GM18498 (cell line): ENCODE measurements around the gene CXorf49B.
A peak's percentile ranks its signal among the peaks of the same experiment; 100 is the strongest.
"Not testable (repeated sequence)": the region's sequence is repeated elsewhere in the genome, so short reads cannot be mapped to it uniquely, and the experiment has no call there.

Source experiments
- ATAC-seq: cut with Tn5 transposase; IDR thresholded peaks from one replicate; pipeline ENCODE4 v1.9.1; 2021; ENCODE audit warnings: mild to moderate bottlenecking, moderate library complexity; ENCODE audit not compliant: unreplicated experiment

Gene CXorf49B

DNA sequence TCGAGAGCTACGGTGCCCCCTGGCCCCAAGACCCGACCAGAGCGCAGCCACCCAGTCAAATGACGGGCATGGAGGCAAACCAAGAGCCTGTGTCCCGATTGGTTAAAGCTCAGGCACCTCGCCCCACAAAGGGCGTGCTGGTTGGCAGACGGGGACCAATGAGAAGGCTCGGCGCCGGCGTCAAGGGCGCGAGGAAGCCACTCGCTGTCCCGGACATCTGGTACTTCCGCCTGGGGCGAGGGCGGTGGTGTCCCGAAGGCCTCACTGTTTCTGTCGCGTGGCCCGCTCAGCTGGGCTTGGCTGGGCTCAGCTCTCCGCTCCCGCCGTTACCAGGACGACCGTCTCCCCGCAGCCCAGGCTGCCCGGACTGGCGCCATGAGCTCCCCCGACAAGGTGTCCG lies at the start of gene CXorf49B:
Gene CXorf49B (plus strand): TSS at position 301 of the 400 bp plus-strand sequence. CDS start 75 bp downstream, at position 376.
- ATAC-seq: not testable (repeated sequence)

DNA sequence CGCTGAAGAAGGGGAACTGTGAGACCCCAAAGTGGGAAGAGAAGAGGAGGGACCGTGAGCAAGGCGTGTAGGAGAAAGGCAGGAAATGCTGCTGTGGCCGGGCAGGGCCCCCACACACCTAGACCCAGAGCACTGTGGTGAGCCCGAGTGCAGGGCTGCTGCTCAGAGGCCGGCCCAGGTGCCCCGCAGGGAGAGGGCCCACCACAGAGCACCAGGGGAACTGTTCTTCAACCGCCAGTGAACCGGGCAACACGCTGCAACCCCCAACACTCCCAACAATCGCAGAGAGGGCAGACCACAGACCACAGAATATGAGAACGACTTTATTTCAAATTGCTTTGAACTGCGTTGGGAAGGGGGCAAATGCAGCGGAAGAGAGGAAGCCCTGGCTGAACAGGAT lies 49.1 kb upstream of the CXorf49B start:
- ATAC-seq: not testable (repeated sequence)

DNA sequence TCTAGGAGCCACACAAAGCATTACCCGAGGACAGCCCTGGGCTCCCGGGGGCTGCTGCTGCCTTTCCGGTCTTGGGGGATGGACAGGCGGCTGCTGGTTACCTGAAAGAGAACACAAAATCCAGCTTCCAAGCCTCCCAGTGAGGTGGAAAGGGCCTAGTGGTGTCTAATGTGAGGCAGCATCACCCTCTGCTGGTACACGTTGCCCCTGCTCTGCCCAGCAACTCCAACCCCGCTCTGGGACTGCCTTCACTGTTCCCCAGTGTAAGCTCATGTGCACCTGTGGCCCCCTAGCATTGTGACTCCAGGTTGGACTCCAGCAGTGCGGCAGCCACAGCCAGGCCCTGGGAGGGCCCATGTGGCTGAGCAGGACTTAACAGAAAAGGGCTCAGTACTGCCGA lies 47.6 kb upstream of the CXorf49B start:
- not testable (repeated sequence) for ATAC-seq

DNA sequence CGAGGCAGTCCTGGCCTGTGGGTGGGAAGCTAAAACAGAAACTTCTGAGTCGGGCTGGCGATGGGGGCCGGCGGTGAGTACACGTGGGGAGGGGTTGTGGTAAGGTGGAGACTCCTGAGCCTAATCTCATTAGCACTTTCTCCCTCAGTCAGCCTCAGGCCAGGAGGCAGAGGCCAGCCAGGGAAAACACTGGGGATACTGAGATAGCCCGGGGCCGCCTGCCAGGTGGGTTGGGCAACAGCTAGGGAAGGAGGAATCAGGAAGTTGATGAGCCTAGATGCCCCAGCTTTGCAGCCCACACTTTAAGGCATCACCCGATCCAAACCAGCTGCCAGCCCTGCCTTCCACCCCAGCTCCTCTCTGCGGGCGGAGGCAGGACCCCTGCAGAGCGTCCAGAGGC lies 46.8 kb upstream of the CXorf49B start:
- ATAC-seq: not testable (repeated sequence)

DNA sequence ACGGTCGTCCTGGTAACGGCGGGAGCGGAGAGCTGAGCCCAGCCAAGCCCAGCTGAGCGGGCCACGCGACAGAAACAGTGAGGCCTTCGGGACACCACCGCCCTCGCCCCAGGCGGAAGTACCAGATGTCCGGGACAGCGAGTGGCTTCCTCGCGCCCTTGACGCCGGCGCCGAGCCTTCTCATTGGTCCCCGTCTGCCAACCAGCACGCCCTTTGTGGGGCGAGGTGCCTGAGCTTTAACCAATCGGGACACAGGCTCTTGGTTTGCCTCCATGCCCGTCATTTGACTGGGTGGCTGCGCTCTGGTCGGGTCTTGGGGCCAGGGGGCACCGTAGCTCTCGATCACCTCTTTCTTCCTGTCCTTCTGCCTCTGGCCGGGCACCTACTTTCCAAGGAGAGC lies 45.0 kb upstream of the CXorf49B start, which contains the start of gene CXorf49:
Gene CXorf49 (minus strand): TSS at position 101 of the 400 bp plus-strand sequence. CDS start 134 bp downstream, outside the sequence.
- ATAC-seq: not testable (repeated sequence)

DNA sequence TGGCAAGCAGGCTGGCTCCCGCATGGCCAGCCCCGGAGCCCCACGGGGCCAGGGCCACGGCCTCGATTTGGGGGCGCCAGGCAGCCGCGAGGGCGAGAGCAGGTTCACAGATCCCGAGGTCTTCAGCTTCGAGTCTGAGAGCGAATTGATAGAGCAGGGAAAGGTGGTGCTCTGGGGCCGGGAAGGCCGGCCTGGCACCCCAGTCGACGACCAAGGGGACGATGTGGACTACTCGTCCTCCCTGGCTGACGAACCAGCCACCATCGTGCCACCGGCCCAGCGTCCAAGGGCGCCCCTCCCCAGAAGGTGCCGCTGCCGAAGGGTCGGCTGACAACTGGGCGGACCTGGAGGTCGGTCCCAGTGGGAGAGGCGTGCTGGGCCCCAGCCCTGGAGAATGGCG lies 44.0 kb upstream of the CXorf49B start:
- not testable (repeated sequence) for ATAC-seq

DNA sequence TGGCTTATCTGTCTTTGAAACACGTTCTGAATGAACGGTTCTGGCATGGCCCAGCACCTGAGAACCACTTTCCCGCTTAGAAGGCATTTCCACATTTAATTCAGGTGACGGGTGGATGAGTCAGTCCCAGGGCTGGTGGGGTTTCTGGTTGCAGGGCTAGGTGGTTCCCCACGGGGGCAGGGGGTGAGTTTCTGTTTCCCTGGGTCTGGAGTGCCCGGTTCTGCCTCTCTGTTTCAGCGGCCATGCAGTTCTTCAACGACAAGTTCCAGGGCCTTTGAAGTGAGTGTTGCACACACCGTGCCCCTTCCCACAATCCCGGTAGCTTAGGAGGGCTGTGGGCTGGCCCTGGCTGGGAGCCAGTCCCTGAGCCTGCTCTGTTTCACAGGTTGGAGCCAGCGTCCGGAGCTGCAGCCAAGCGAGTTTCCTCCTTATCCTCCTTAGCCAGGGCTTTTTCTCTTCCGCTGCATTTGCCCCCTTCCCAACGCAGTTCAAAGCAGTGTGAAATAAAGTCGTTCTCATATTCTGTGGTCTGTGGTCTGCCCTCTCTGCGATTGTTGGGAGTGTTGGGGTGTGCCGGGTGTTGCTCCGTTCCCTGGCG lies 42.8 kb upstream of the CXorf49B start:
- not testable (repeated sequence) for ATAC-seq

DNA sequence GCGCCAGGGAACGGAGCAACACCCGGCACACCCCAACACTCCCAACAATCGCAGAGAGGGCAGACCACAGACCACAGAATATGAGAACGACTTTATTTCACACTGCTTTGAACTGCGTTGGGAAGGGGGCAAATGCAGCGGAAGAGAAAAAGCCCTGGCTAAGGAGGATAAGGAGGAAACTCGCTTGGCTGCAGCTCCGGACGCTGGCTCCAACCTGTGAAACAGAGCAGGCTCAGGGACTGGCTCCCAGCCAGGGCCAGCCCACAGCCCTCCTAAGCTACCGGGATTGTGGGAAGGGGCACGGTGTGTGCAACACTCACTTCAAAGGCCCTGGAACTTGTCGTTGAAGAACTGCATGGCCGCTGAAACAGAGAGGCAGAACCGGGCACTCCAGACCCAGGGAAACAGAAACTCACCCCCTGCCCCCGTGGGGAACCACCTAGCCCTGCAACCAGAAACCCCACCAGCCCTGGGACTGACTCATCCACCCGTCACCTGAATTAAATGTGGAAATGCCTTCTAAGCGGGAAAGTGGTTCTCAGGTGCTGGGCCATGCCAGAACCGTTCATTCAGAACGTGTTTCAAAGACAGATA lies 2.4 kb upstream of the CXorf49B start:
- ATAC-seq: not testable (repeated sequence)

DNA sequence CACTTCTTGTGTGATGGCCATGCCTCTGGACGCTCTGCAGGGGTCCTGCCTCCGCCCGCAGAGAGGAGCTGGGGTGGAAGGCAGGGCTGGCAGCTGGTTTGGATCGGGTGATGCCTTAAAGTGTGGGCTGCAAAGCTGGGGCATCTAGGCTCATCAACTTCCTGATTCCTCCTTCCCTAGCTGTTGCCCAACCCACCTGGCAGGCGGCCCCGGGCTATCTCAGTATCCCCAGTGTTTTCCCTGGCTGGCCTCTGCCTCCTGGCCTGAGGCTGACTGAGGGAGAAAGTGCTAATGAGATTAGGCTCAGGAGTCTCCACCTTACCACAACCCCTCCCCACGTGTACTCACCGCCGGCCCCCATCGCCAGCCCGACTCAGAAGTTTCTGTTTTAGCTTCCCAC lies 1.7 kb downstream of the CXorf49B start:
- not testable (repeated sequence) for ATAC-seq

DNA sequence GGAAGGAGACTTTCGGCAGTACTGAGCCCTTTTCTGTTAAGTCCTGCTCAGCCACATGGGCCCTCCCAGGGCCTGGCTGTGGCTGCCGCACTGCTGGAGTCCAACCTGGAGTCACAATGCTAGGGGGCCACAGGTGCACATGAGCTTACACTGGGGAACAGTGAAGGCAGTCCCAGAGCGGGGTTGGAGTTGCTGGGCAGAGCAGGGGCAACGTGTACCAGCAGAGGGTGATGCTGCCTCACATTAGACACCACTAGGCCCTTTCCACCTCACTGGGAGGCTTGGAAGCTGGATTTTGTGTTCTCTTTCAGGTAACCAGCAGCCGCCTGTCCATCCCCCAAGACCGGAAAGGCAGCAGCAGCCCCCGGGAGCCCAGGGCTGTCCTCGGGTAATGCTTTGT lies 2.5 kb downstream of the CXorf49B start:
- not testable (repeated sequence) for ATAC-seq

DNA sequence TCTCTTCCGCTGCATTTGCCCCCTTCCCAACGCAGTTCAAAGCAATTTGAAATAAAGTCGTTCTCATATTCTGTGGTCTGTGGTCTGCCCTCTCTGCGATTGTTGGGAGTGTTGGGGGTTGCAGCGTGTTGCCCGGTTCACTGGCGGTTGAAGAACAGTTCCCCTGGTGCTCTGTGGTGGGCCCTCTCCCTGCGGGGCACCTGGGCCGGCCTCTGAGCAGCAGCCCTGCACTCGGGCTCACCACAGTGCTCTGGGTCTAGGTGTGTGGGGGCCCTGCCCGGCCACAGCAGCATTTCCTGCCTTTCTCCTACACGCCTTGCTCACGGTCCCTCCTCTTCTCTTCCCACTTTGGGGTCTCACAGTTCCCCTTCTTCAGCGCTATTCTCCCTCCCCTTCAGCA lies 4.0 kb downstream of the CXorf49B start:
- ATAC-seq: not testable (repeated sequence)

DNA sequence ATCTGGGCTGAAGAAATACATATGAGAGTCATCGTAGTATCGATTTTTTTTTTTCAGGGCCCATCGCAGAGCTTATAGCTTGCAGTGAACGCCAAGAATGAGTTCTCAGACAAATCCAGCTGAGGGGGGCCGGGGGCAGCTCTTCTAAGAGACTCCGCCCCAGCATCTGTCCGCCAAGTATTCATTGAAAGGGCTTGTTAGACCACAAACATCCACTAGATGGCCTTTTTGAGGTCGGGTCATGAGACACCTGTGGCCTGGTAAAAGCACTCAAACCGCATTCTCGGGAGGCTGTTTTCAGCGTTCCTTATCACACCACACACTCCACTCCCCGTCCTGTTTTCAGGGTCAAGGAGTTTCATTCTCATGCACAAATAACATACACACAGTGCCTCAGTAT lies 15.2 kb downstream of the CXorf49B start:
- peak; percentile 52 for ATAC-seq

DNA sequence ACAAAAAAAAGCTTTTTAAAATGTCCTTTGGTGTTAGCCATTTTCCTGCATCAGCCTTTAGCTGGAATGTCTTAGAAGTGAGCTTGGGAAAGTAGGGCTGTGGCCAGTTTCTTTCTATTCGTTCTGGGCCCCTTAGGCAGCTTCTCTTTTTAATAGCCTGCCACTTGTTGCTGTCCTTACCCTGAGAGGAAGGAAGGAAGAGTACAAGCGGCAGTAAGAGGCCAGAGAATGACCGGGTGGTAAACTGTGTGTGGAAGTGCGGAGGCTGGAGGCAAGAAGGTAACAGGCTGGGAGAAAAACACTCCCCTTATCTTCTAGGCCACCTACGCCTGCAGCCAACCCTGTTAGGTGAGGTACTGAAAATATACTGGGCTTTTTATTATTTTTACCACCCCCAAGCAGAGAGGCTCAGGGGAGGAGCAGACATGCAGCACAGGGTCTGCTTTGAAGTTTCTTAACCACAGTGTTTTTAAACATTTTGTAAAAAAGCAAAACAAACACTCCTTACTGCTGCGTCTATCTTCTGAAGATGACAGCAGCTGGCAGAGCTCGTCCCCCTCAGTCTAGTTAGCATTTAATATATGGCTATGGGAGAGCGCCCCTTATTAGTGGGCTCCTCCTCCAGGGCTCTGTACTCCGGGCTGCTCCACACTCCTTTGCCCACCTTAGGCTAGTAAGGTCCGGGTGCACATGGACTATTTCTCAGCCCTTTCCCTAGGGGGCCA lies 19.2 kb downstream of the CXorf49B start:
- not testable (repeated sequence) for ATAC-seq

DNA sequence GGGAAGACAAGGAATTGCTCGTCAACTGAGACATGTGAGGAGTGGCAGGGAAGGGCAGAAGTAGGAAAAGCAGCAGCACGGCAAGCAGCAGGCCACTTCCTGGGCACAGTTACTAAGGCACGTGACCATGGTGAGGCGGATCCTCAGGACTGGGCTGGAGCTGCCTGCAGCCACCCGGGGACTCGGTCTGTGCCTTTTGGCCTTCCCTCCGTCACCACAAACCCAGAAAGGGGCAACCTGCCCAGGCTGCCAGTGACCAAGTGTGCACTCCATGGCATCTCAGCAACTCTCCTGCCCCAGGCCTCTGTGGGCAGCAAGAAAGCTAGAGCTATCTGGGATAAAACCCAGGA lies 19.8 kb downstream of the CXorf49B start:
- not testable (repeated sequence) for ATAC-seq

DNA sequence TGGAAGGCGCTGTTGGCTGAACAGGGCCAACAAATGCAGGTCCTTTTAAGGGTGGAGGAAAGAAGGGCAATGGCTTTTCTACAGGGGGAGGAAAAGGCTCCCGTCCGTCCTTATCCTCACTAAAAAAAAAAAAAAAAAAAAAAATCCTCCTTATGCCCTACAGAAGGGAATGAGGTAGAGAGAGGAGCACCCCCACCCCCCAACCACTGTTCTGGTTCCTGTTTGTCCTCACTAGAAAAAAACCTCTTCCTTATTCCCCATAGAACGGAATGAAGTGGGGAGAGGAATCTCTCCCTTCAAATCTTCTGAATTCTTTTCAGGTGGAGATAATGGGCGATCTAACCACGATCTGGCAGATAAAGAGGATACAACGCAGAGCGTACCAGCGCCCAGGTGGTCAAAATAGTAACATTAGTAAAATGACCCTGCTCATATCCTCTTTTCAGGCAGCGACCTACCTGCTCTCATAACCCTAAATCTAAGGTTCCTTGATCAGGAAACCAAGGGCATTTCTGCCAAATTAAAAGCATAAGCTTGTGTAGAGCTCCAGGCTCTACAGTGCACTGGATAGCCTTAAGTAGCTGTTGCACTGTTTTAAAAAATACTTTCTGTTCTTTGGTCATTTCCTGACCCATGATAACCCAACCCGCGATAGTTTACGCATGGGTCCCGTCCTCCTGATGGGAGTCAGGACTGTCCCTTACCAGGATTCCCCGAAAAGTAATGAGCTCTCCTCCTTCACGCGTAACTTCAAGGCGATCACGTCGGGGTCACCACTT lies 20.6 kb downstream of the CXorf49B start:
- ATAC-seq: peak; percentile 59

DNA sequence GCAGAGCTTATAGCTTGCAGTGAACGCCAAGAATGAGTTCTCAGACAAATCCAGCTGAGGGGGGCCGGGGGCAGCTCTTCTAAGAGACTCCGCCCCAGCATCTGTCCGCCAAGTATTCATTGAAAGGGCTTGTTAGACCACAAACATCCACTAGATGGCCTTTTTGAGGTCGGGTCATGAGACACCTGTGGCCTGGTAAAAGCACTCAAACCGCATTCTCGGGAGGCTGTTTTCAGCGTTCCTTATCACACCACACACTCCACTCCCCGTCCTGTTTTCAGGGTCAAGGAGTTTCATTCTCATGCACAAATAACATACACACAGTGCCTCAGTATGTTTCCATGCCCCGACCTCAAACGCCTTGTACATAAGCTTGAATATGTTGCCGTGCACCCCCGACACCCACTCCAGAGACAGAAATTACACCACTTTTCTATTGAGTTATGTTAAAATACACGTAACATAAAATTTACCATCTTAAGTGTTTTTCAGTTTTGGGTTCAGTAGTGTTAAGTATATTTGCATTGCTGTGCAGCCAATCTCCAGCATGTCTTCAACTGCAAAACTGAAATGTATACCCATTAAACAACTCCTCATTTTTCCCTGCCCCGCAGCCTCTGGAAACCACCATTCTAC lies 21.3 kb downstream of the CXorf49B start:
- peak; percentile 70 for ATAC-seq

DNA sequence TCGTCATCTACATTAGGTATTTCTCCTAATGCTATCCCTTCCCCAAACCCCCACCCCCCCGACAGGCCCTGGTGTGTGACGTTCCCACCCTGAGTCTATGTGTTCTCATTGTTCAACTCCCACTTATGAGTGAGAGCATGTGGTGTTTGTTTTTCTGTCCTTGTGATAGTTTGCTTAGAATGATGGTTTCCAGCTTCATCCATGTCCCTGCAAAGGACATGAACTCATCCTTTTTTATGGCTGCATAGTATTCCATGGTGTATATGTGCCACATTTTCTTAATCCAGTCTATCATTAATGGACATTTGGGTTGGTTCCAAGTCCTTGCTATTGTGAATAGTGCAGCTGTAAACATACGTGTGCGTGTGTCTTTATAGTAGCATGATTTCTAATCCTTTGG lies 43.3 kb downstream of the CXorf49B start:
- ATAC-seq: not testable (repeated sequence)

DNA sequence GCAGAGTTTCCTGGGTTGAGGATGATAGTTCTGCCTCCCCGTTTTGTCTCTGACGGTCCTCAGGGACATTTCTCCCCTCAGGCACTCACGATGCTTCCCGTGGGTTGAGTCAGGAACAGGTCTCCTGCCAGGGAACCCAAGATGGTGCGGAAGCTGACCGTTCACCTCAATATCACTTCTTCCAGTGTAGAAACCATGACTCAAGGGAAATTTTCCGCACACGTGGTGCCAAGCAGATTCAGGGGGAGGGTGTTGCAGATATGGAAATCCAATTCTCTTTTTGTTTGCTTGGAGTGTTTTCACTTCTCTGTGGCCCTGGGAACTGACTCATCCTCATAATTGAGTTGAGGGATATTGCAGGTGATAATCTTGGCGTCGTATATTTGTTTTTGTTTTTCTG lies 46.7 kb downstream of the CXorf49B start:
- ATAC-seq: no peak

DNA sequence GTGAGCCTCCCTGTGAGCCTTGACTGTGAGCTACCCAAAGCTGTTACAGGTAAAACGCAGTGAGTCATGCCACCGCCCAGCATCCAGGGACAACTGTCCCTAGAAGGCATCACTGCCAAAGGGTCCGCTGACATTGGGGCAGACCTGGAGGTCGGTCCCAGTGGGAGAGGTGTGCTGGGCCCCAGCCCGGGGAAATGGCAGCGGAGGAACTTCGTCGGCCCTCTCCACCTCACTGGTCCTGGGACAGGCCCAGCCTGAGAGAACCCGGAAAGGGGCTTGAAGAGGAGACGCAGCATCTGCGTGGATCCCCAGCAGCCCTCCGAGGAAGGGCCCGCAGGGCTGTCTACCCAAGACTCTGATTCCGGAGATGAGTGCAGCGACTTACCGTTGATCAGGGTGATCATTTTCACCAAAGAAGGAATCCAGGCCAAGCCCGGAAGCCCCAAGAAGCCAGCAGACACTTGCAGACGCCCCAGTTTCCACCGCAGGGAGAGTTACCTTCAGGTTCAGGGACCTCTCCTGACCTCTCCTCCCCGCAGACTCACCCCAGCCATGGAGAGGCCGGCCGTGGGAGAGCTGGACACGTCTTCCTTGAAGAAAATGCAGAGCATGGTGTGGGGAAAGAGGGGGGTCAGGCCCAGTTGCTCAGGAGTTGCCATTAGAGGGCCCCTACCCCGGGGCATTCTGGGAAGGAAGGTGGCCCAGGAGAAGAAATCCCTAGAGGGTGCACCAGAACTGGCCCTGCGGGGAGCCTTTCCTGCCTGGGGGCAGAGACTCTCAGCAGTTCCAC lies 51.2 kb downstream of the CXorf49B start:
- ATAC-seq: no peak
